ENCODE data around the gene PTPRH.

The PTPRH gene, protein sequence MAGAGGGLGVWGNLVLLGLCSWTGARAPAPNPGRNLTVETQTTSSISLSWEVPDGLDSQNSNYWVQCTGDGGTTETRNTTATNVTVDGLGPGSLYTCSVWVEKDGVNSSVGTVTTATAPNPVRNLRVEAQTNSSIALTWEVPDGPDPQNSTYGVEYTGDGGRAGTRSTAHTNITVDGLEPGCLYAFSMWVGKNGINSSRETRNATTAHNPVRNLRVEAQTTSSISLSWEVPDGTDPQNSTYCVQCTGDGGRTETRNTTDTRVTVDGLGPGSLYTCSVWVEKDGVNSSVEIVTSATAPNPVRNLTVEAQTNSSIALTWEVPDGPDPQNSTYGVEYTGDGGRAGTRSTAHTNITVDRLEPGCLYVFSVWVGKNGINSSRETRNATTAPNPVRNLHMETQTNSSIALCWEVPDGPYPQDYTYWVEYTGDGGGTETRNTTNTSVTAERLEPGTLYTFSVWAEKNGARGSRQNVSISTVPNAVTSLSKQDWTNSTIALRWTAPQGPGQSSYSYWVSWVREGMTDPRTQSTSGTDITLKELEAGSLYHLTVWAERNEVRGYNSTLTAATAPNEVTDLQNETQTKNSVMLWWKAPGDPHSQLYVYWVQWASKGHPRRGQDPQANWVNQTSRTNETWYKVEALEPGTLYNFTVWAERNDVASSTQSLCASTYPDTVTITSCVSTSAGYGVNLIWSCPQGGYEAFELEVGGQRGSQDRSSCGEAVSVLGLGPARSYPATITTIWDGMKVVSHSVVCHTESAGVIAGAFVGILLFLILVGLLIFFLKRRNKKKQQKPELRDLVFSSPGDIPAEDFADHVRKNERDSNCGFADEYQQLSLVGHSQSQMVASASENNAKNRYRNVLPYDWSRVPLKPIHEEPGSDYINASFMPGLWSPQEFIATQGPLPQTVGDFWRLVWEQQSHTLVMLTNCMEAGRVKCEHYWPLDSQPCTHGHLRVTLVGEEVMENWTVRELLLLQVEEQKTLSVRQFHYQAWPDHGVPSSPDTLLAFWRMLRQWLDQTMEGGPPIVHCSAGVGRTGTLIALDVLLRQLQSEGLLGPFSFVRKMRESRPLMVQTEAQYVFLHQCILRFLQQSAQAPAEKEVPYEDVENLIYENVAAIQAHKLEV

DNA sequence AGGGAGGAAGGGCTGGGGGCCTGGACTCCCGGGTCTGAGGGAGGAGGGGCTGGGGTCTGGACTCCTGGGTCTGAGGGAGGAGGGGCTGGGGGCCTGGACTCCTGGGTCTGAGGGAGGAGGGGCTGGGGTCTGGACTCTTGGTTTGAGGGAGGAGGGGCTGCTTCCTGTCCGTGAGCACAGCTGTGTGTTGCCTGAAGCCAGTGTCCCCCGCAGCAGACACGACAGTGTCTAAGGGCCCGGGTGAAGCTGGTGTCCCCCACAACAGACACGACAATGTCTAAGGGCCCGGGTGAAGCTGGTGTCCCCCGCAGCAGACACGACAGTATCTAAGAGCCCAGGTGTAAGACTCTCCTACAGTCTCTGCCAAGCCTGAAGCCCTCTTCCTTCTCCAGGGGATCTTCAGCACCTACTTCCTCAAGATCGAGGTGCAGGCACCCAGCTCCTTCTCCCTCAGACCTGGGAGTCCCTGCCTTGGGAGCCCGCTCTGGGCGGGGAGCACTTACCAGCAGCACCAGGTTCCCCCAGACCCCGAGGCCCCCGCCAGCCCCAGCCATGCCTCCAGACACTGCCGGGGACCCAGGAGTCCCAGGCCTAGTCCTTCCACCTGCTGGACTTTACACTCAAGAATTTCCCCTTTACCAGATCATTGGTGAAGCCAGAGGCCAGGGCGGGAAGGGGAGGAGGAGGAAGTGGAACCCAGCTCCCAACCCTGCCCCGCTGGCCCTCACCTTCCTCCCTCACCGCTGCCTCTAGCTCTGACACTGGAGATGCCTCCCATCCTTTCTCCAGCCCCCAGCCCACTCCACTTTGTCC, at the start of gene PTPRH:
Gene PTPRH (minus strand): TSS at position 622 of the 813 bp plus-strand sequence. CDS start 68 bp downstream, at position 554.
- Mint-ChIP-seq H3K27me3 (ENCODE audit: low read depth, poor library complexity) (peaks cover 41% of the 10 kb centered on the region), H3K4me1 (peaks cover 25% of the 10 kb centered on the region), H3K27ac (no peak within 1 kb of the TSS), H3K4me3 (no peak within 1 kb of the TSS), H3K36me3 (ENCODE audit: low read depth) (peaks cover 6% of the 10 kb centered on the region), H3K9me3 (peaks cover 28% of the 10 kb centered on the region)
- TF ChIP-seq, protein P1, sequence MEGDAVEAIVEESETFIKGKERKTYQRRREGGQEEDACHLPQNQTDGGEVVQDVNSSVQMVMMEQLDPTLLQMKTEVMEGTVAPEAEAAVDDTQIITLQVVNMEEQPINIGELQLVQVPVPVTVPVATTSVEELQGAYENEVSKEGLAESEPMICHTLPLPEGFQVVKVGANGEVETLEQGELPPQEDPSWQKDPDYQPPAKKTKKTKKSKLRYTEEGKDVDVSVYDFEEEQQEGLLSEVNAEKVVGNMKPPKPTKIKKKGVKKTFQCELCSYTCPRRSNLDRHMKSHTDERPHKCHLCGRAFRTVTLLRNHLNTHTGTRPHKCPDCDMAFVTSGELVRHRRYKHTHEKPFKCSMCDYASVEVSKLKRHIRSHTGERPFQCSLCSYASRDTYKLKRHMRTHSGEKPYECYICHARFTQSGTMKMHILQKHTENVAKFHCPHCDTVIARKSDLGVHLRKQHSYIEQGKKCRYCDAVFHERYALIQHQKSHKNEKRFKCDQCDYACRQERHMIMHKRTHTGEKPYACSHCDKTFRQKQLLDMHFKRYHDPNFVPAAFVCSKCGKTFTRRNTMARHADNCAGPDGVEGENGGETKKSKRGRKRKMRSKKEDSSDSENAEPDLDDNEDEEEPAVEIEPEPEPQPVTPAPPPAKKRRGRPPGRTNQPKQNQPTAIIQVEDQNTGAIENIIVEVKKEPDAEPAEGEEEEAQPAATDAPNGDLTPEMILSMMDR (IDR thresholded peaks at IDR 0.05), result no peak
- no peak for DNase-seq

DNA sequence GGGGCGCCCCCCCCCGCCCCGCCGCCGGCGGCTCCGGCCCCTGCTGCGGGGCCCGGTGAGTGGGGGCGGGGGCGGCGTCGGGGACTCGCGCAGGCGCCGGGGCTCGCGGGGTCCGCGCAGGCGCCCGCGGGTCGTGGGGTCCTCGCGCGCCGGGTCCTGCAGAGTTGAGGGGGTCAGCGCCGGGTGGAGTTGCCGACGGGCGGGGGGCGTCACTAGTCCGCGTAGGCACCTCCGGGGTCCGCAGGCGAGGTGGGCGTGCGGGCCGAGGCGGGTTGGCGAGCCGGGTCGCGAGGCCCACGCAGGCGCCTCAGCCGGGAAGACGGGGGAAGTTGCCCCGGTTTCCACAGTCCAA, 49.2 kb upstream of the PTPRH start:
- DNase-seq, result peak; percentile 50
- no peaks in the 10 kb centered on the region for H3K27me3 Mint-ChIP-seq (ENCODE audit: low read depth, poor library complexity)
- TF ChIP-seq, protein P1 (IDR thresholded peaks at IDR 0.05), result no peak
- no peak overlapping the region for H3K27ac Mint-ChIP-seq
- no peaks in the 10 kb centered on the region for H3K9me3 Mint-ChIP-seq
- peaks cover 14% of the 10 kb centered on the region for H3K36me3 Mint-ChIP-seq (ENCODE audit: low read depth)
- H3K4me1 Mint-ChIP-seq, result peaks cover 55% of the 10 kb centered on the region
- H3K4me3 Mint-ChIP-seq, result peak overlapping the region; percentile 84

DNA sequence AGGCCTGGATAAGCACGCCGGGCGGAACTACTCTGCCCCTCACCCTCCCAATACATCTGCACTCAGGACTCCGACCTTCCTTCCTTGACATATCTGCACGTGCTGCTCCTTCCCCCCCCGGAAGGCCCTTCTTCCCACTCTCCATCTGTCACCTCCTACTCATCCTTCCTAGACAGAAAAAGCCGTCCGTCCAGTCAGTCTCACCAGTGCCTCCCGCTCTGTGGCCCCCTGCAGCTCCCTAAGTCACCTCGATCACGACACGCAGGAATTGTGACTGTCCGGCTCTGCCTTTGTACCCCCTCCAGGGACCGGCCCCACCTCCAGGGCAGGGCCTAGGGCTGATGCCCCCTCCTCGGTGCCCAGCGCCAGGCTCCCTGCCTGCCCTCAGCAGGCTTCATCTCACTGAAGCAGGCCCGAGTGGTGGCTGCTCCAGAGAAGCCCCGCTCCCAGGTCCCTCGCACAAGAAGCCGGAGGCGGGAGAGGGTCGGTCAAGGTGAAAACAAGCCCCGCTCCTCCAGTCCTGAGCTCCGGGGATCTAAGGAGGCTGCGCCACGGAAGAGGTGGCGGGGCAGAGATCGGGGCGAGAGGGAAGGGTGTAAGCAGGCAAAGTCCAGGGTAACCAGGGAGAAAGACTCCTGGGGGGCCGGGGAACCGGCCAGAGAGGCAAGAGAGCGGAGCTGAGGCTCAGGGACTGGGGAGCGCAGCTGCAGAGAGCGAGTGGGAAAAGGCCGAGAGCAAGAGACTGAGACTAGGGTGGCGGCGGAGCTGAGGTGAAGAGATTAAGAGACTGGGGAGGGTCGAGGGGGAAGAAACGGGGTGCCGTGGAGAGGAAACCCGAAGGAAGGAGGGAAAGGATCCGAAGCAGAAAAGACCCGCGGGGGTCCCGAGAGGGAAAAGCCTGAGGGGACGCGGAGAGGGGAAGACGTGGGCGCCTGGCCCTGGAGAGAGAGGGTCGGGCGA, 48.4 kb upstream of the PTPRH start:
- TF ChIP-seq, protein P1 (IDR thresholded peaks at IDR 0.05), result no peak
- Mint-ChIP-seq H3K36me3 (ENCODE audit: low read depth) (peaks cover 8% of the 10 kb centered on the region), H3K4me3 (peak overlapping the region; percentile 97), H3K27ac (peak overlapping the region; percentile 62), H3K9me3 (no peaks in the 10 kb centered on the region), H3K27me3 (ENCODE audit: low read depth, poor library complexity) (no peaks in the 10 kb centered on the region), H3K4me1 (peaks cover 58% of the 10 kb centered on the region)
- DNase-seq, result peak; percentile 40

DNA sequence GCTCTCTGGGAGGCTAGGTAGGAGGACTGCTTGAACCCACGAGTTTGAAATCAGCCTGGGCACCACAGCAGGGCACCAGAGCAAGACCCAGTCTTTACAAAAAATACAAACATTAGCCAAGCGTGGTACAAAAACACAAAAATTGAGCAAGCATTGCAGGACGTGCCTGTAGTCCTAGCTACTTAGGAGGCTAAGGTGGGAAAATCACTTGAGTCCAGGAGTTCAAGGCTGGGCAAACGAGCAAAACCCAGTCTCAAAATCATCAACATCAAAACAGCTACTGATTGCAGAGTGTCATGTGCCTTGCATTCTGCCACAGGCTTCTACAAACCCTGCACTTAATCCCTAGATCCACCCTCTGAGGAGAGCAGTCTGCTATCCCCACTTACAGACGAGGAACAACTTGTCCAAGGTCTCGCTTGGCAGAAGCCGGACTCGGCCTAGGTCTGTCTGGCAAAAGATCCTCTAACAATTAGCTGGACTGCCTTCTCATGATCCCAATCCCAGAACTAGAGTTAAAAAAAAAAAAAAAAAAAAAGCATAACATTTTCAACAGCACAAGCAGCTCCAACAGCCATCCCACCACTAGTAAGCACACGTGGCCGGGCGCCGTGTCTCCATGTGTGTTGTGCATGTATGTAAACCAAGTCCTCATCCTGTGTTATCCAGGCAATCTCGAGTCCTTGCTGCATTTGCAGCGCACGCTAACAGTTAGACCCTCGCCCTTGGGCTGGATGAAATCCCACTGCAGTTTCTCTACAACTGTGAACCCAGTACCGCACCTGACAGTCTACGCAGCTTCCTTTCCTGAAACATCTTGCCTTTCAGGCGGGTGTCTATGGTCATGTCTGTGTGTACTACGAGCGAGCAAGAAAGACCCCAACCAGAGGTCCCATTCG, 47.5 kb upstream of the PTPRH start:
- peak overlapping the region; percentile 97 for H3K4me3 Mint-ChIP-seq
- peaks cover 61% of the 10 kb centered on the region for H3K4me1 Mint-ChIP-seq
- H3K27ac Mint-ChIP-seq, result no peak overlapping the region
- H3K36me3 Mint-ChIP-seq (ENCODE audit: low read depth), result no peaks in the 10 kb centered on the region
- H3K27me3 Mint-ChIP-seq (ENCODE audit: low read depth, poor library complexity), result no peaks in the 10 kb centered on the region
- TF ChIP-seq, protein P1 (IDR thresholded peaks at IDR 0.05), result no peak
- DNase-seq, result no peak
- no peaks in the 10 kb centered on the region for H3K9me3 Mint-ChIP-seq
